Activated T-helper 1 cell treated with anti-CD3 and anti-CD28 coated beads, Interleukin-12 subunit alpha, Interleukin-12 subunit beta, Interleukin-2, Interleukin-4 antibody, amounts not matched to agents 30 ng/mL and 10 ng/mL and 1 ng/mL, durations not matched to agents 14 hours and 24 hours and 36 hours (primary cell): Measurements from ENCODE around the gene OXLD1. TPM values are rescaled to one million over a fixed set of nuclear protein-coding genes. Genes with fewer than 3 reads are reported as not detected.

Experiments
- DNase-seq: peaks from one replicate; pipeline ENCODE4 v3.0.0; 2021; ENCODE audit warnings: low spot score
- H3K27ac Mint-ChIP-seq: one replicate; pipeline ENCODE4 v1.8.0; 2021; ENCODE audit warnings: mild to moderate bottlenecking, mixed read lengths
- H3K27me3 Mint-ChIP-seq: one replicate; pipeline ENCODE4 v1.8.0; 2022; ENCODE audit warnings: mild to moderate bottlenecking, moderate library complexity, mixed read lengths; ENCODE audit not compliant: insufficient read depth
- H3K36me3 Mint-ChIP-seq: one replicate; pipeline ENCODE4 v1.8.0; 2021; ENCODE audit warnings: low read depth, mixed read lengths
- H3K4me1 Mint-ChIP-seq: one replicate; pipeline ENCODE4 v1.8.0; 2021; ENCODE audit warnings: low read depth, mixed read lengths
- H3K4me3 Mint-ChIP-seq: one replicate; pipeline ENCODE4 v1.8.0; 2021; ENCODE audit warnings: mild to moderate bottlenecking, moderate library complexity, mixed read lengths
- H3K9me3 Mint-ChIP-seq: one replicate; pipeline ENCODE4 v1.8.0; 2021; ENCODE audit warnings: mixed read lengths
- intact Hi-C: fragments of 100-400 bp; cut with micrococcal nuclease; formaldehyde crosslinking; loops from one replicate; pipeline ENCODE4 v1.15.1; 2024
- total RNA-seq: library from RNA; stranded (reverse); gene quantifications from 2 replicates; pipeline ENCODE4 v1.2.3, GENCODE V29; 2022

OXLD1 gene
- total RNA-seq, 1 donor from 2014 or later = 57.5 TPM

- no peaks in the 10 kb centered on the region for H3K9me3 Mint-ChIP-seq
- H3K4me1 Mint-ChIP-seq = peaks cover 7% of the 10 kb centered on the region
- no peak overlapping the region for H3K4me3 Mint-ChIP-seq
- H3K36me3 Mint-ChIP-seq = no peaks in the 10 kb centered on the region
- intact Hi-C loops = no loop called here
- no peak overlapping the region for H3K27ac Mint-ChIP-seq
- no peak for DNase-seq
- peaks cover 23% of the 10 kb centered on the region for H3K27me3 Mint-ChIP-seq
Measured at GRCh38 chr17:81648707-81649085, 17.7 kb downstream of the OXLD1 start.

- intact Hi-C loops = no loop called here
- DNase-seq = no peak
- no peaks in the 10 kb centered on the region for H3K9me3 Mint-ChIP-seq
Measured at GRCh38 chr17:81648013-81648706, 18.2 kb downstream of the OXLD1 start.

GRCh38 chr17:81647640-81648012 is 18.8 kb downstream of the OXLD1 start:
- H3K27me3 Mint-ChIP-seq = peaks cover 23% of the 10 kb centered on the region
- no peak overlapping the region for H3K4me3 Mint-ChIP-seq
- H3K4me1 Mint-ChIP-seq = no peaks in the 10 kb centered on the region
- no peak overlapping the region for H3K27ac Mint-ChIP-seq
- intact Hi-C loops = no loop called here
- H3K9me3 Mint-ChIP-seq = no peaks in the 10 kb centered on the region
- H3K36me3 Mint-ChIP-seq = no peaks in the 10 kb centered on the region
- DNase-seq = no peak

More at GRCh38 chr17:81648013-81648706, 18.2 kb downstream of the OXLD1 start:
- no peak overlapping the region for H3K4me3 Mint-ChIP-seq
- H3K4me1 Mint-ChIP-seq = peaks cover 2% of the 10 kb centered on the region
- peaks cover 23% of the 10 kb centered on the region for H3K27me3 Mint-ChIP-seq
- no peaks in the 10 kb centered on the region for H3K36me3 Mint-ChIP-seq
- no peak overlapping the region for H3K27ac Mint-ChIP-seq

DNA sequence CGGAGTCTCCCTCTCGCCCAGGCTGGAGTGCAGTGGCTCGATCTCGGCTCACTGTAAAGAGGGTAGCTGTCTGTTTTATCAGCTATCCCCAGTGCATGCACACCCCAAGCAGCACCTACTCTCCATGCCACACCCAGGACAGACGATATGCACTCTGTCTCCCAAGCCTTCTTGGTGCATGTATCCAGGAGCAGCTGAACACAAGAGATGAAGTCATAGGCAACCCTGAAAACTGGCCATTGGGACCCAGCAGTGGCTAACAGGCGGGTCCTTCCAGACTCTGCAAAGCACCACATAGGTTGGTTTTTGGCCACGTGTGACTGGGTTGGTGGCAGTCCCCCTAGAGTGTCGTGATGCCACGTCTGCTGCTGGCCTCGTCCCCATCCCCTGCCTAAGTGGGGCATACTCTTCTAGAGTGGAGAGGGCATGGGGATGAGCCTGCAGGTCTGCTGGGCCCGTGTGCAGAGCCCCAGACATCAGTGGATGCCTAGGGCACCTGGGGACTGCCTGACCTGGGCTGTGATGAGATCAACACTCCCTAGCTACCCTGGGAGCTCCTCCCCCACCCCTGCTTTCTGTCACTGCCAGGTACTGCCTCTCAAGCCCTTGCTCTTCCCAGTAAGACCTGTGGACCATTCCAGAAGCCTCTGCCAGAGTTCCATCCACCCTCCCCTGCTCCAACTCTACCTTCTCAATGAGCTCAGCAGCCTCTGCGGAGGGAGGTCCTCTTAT is 19.4 kb downstream of the OXLD1 start:
- no peak overlapping the region for H3K27ac Mint-ChIP-seq
- no peak for DNase-seq
- no peak overlapping the region for H3K4me3 Mint-ChIP-seq
- no peaks in the 10 kb centered on the region for H3K9me3 Mint-ChIP-seq
- H3K27me3 Mint-ChIP-seq = peaks cover 23% of the 10 kb centered on the region
- H3K4me1 Mint-ChIP-seq = no peaks in the 10 kb centered on the region
- H3K36me3 Mint-ChIP-seq = no peaks in the 10 kb centered on the region
- intact Hi-C loops = no loop called here

DNA sequence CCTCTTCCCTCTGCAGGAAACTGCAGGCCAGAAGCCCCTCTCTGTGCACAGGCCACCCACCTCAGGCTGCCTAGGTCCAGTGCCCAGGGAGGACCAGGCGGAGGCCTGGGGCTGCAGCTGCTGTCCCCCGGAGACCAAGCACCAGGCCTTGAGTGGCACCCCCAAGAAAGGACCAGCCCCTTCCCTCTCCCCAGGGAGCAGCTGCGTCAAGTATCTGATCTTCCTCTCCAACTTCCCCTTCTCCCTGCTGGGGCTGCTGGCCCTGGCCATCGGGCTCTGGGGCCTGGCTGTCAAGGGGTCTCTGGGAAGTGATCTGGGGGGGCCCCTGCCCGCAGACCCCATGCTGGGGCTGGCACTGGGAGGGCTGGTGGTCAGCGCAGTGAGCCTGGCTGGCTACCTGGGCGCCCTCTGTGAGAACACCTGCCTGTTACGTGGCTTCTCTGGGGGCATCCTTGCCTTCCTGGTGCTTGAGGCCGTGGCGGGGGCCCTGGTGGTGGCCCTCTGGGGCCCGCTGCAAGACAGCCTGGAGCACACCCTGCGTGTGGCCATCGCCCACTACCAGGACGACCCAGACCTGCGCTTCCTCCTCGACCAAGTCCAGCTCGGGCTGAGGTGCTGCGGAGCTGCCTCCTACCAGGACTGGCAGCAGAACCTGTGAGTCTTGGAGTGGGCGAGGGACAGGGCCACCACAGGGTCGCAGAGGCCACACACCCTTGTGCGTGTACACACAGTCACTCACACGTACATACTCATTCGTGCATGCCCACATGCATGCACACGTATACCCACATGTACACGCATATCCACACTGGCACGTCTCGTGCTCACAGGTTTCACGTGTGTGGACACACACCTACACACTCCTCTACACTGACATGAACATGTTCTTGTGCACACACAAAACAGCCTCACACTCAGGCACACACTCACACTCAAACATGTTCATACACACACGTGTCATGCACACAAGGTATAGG is 21.1 kb downstream of the OXLD1 start:
- no peak overlapping the region for H3K27ac Mint-ChIP-seq
- no peaks in the 10 kb centered on the region for H3K36me3 Mint-ChIP-seq
- H3K27me3 Mint-ChIP-seq = peaks cover 26% of the 10 kb centered on the region
- H3K9me3 Mint-ChIP-seq = no peaks in the 10 kb centered on the region
- intact Hi-C loops = no loop called here
- no peak for DNase-seq
- no peak overlapping the region for H3K4me3 Mint-ChIP-seq
- H3K4me1 Mint-ChIP-seq = no peaks in the 10 kb centered on the region

DNA sequence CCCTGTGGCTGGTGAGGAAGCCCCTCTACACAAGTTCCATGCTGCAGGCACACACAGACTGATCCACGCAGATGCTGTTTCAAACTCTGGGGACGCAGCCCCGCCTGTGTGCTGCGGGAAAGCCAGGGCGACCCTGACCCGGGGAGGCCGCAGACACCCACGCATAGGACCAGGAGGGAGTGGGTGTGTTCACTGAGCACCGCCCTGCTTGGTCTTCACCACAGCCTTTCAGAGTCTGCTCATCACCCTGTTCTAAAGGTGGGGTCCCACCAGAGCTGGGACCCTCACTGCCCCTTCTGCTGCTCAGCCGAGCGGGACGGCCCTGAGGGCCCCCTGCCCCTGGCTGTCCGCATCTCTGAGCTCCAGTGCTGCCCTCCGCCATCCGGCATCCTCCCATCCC is 21.9 kb downstream of the OXLD1 start:
- no peaks in the 10 kb centered on the region for H3K4me1 Mint-ChIP-seq
- H3K27me3 Mint-ChIP-seq = peaks cover 26% of the 10 kb centered on the region
- no peak for DNase-seq
- intact Hi-C loops = no loop called here
- no peaks in the 10 kb centered on the region for H3K9me3 Mint-ChIP-seq
- no peaks in the 10 kb centered on the region for H3K36me3 Mint-ChIP-seq
- no peak overlapping the region for H3K27ac Mint-ChIP-seq
- no peak overlapping the region for H3K4me3 Mint-ChIP-seq

DNA sequence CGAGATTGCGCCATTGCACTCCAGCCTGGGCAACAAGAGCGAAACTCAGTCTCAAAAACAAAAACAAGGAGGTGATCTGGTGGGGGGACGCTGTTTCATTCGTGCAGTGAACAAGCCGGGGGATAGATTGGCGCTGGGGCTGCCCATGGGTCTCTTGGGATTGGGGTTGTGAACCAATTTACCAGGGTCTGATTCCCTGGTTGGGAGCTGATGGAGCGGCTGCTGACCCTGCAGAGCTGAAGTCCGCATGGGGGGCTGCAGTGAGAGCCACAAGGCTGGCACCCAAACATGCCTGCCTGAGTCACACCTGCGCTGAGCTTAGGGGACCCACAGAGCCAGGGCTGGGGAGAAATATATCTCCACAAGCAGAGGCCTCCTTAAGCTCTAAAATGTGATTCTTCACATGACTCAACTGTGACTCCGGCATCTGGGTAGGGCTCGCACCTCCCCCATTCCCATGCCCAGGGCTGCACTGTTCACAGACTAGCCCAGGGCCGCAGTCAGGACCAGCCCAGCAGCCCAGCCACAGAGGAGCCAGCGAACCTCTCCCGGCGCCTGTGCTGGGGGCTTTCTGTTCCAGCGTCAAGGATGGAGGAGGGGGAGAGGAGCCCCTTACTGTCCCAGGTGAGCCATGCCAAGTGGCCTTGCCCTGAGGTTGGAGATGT is 24.4 kb downstream of the OXLD1 start:
- intact Hi-C loops = no loop called here
- Mint-ChIP-seq H3K27ac (no peak overlapping the region), H3K9me3 (no peaks in the 10 kb centered on the region), H3K36me3 (no peaks in the 10 kb centered on the region), H3K4me1 (no peaks in the 10 kb centered on the region), H3K27me3 (peaks cover 8% of the 10 kb centered on the region), H3K4me3 (no peak overlapping the region)
- no peak for DNase-seq

- intact Hi-C loops = no loop called here
- Mint-ChIP-seq H3K4me3 (no peak overlapping the region), H3K27ac (no peak overlapping the region), H3K27me3 (peaks cover 5% of the 10 kb centered on the region), H3K9me3 (no peaks in the 10 kb centered on the region), H3K4me1 (peaks cover 11% of the 10 kb centered on the region), H3K36me3 (peaks cover 6% of the 10 kb centered on the region)
- DNase-seq = no peak
Measured at GRCh38 chr17:81640011-81640410, 26.4 kb downstream of the OXLD1 start.

DNA sequence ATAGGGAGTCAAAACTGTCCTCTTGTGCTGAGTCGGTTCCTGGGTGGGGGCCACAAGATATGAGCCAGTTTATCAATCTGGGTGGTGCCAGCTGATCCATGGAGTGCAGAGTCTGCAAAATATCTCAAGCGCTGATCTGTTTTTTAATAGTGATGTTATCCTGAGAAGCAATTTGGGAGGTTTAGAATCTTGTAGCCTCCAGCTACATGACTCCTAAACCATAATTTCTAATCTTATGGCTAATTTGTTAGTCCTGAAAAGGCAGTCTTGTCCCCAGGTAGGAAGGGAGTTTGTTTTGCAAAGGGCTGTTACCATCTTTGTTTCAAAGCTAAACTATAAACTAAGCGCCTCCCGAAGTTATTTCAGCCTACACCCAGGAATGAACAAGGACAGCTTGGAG is 27.7 kb downstream of the OXLD1 start:
- Mint-ChIP-seq H3K4me1 (peaks cover 11% of the 10 kb centered on the region), H3K4me3 (peak overlapping the region; percentile 0)

GRCh38 chr17:81636505-81637288 is 29.7 kb downstream of the OXLD1 start, which contains the start of the genes NPLOC4 and TSPAN10:
Gene NPLOC4 (minus strand): TSS chr17:81637112. CDS start chr17:81636930, 182 bp downstream.
Gene TSPAN10 (plus strand): TSS chr17:81637196. CDS start chr17:81642413, 5,217 bp downstream.
- Mint-ChIP-seq H3K9me3 (no peaks in the 10 kb centered on the region), H3K27me3 (peaks cover 5% of the 10 kb centered on the region), H3K4me1 (peaks cover 16% of the 10 kb centered on the region), H3K27ac (peak within 1 kb of the TSS; percentile 80), H3K36me3 (peaks cover 10% of the 10 kb centered on the region), H3K4me3 (peak within 1 kb of the TSS; percentile 92)
- intact Hi-C loops = loop anchor here (1.0 to 2.0 kb wide), 5 partner anchors 30 to 224 kb away; partner anchors contain the start of genes ARL16, CCDC137, FAAP100 and MRPL12
- DNase-seq = peak; percentile 81

More for the DNA sequence above, 27.7 kb downstream of the OXLD1 start:
- no peak for DNase-seq
- H3K27ac Mint-ChIP-seq = no peak overlapping the region
- peaks cover 6% of the 10 kb centered on the region for H3K36me3 Mint-ChIP-seq
- no peaks in the 10 kb centered on the region for H3K9me3 Mint-ChIP-seq
- peaks cover 5% of the 10 kb centered on the region for H3K27me3 Mint-ChIP-seq
- intact Hi-C loops = no loop called here

DNA sequence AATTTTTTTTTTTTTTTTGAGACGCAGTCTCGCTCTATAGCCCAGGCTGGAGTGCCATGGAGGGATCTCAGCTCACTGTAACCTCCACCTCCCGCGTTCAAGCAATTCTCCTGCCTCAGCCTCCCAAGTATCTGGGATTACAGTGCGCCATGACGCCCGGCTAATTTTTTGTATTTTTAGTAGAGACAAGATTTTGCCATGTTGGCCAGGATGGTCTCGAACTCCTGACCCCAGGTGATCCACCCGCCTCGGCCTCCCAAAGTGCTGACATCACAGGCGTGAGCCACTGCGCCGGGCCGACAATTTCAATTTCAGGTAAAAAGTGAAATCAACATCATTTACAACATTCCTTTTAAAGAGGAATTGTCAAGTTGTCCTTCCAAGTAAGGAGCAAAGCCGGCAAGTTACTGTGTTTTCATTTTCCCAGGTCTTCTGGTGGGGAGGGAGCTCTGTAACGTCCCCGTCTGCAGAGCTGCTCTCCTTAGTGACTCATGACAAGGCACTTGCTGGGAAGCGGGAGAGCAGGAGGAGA is 30.4 kb downstream of the OXLD1 start:
- no peaks in the 10 kb centered on the region for H3K9me3 Mint-ChIP-seq
- peak overlapping the region; percentile 80 for H3K27ac Mint-ChIP-seq
- peaks cover 2% of the 10 kb centered on the region for H3K27me3 Mint-ChIP-seq
- peak overlapping the region; percentile 92 for H3K4me3 Mint-ChIP-seq
- peaks cover 16% of the 10 kb centered on the region for H3K4me1 Mint-ChIP-seq
- peaks cover 15% of the 10 kb centered on the region for H3K36me3 Mint-ChIP-seq
- DNase-seq = no peak
- intact Hi-C loops = loop anchor here (1.0 to 2.0 kb wide), 3 partner anchors 30 to 83 kb away; partner anchors contain the start of genes CCDC137, FAAP100, MRPL12 and OXLD1
